GM12878 (cell line): ENCODE results near the gene ADAMTS18.

Experiments used
- MTA2 ChIP-seq: fragments of 450-650 bp; IDR thresholded peaks from 2 replicates; pipeline ENCODE4 v1.6.1; 2016; ENCODE audit warnings: low read depth, mild to moderate bottlenecking, moderate library complexity
- MYB ChIP-seq: fragments of 150-350 bp; IDR thresholded peaks from 2 replicates; pipeline ENCODE4 v1.6.1; 2014; ENCODE audit warnings: mild to moderate bottlenecking, low read depth, low read length, borderline replicate concordance
- RB1 ChIP-seq: fragments of 450-650 bp; formaldehyde crosslinking; IDR thresholded peaks from 2 replicates; pipeline ENCODE4 v1.6.1; 2017; ENCODE audit warnings: mild to moderate bottlenecking, borderline replicate concordance
- ZNF24 ChIP-seq: fragments of 450-650 bp; IDR thresholded peaks from 2 replicates; pipeline ENCODE4 v1.6.1; 2017; ENCODE audit warnings: antibody characterized with exemption, mild to moderate bottlenecking

- TF ChIP-seq RB1, result no peak
- TF ChIP-seq ZNF24, result no peak
- no peak for TF ChIP-seq MYB
- TF ChIP-seq MTA2, result no peak
These were observed 3.0 kb upstream of the ADAMTS18 start for GRCh38 chr16:77437859-77438258.
